DMS153 treated with DMSO at 0.1 percent for 48 hours (cell line): ENCODE data around the gene KNDC1.
"Not testable (repeated sequence)": the region's sequence is repeated elsewhere in the genome, so short reads cannot be mapped to it uniquely, and the experiment has no call there.

Experiments
- DNase-seq: peaks from one replicate; lab custom pipeline; 2025; ENCODE audit not compliant: unreplicated experiment; lab: John Stamatoyannopoulos, UW

Gene KNDC1

GRCh38 chr10:133124357-133125211, 35.4 kb upstream of the KNDC1 start:
- no peak for DNase-seq

GRCh38 chr10:133125901-133126300, 34.1 kb upstream of the KNDC1 start:
- no peak for DNase-seq

GRCh38 chr10:133126431-133127290, 33.4 kb upstream of the KNDC1 start:
- no peak for DNase-seq

- no peak for DNase-seq
These were observed 32.5 kb upstream of the KNDC1 start for GRCh38 chr10:133127291-133128125.

- DNase-seq: no peak
These were observed 31.6 kb upstream of the KNDC1 start for GRCh38 chr10:133128126-133129070.

- DNase-seq: no peak
These were observed 30.8 kb upstream of the KNDC1 start for GRCh38 chr10:133129071-133129858.

- DNase-seq: no peak
These were observed 30.0 kb upstream of the KNDC1 start for GRCh38 chr10:133129859-133130495.

- no peak for DNase-seq
These were observed 29.4 kb upstream of the KNDC1 start for GRCh38 chr10:133130602-133131001.

GRCh38 chr10:133131053-133131452, 29.0 kb upstream of the KNDC1 start:
- no peak for DNase-seq

- DNase-seq: no peak
These were observed 28.1 kb upstream of the KNDC1 start for GRCh38 chr10:133131734-133132472.

- DNase-seq: no peak
These were observed 27.3 kb upstream of the KNDC1 start for GRCh38 chr10:133132473-133133291.

GRCh38 chr10:133133471-133134231, 26.4 kb upstream of the KNDC1 start:
- DNase-seq: no peak

GRCh38 chr10:133134411-133135115, 25.5 kb upstream of the KNDC1 start:
- no peak for DNase-seq

GRCh38 chr10:133135116-133135465, 24.9 kb upstream of the KNDC1 start:
- DNase-seq: no peak

GRCh38 chr10:133137486-133138145, 22.4 kb upstream of the KNDC1 start:
- DNase-seq: not testable (repeated sequence)
